D341Med (cell line): ENCODE results near the gene TTC32.

Source experiments
- DNase-seq: peaks from one replicate; pipeline ENCODE4 v3.0.0; 2012; ENCODE audit warnings: low spot score

The TTC32 gene

GRCh38 chr2:19876751-19877150 lies 25.0 kb downstream of the TTC32 start:
- DNase-seq = no peak

- DNase-seq = no peak
Measured at GRCh38 chr2:19875280-19875679, 26.5 kb downstream of the TTC32 start.

GRCh38 chr2:19874726-19875125 lies 27.1 kb downstream of the TTC32 start:
- DNase-seq = no peak

GRCh38 chr2:19873014-19873413 lies 28.8 kb downstream of the TTC32 start:
- DNase-seq = no peak

- DNase-seq = no peak
Measured at GRCh38 chr2:19872302-19872701, 29.5 kb downstream of the TTC32 start.

GRCh38 chr2:19871836-19872235 lies 29.9 kb downstream of the TTC32 start:
- DNase-seq = no peak

- DNase-seq = no peak
Measured at GRCh38 chr2:19870792-19871191, 31.0 kb downstream of the TTC32 start.

- no peak for DNase-seq
Measured at GRCh38 chr2:19868701-19869580, 32.8 kb downstream of the TTC32 start.

- DNase-seq = no peak
Measured at GRCh38 chr2:19868224-19868623, 33.6 kb downstream of the TTC32 start.

- no peak for DNase-seq
Measured at GRCh38 chr2:19866771-19867170, 35.0 kb downstream of the TTC32 start.

- no peak for DNase-seq
Measured at GRCh38 chr2:19865151-19865550, 36.6 kb downstream of the TTC32 start.

- DNase-seq = no peak
Measured at GRCh38 chr2:19864381-19864780, 37.4 kb downstream of the TTC32 start.

- DNase-seq = peak; percentile 84
Measured at GRCh38 chr2:19863303-19864041, 38.3 kb downstream of the TTC32 start.

GRCh38 chr2:19861813-19862212 lies 40.0 kb downstream of the TTC32 start:
- no peak for DNase-seq

- no peak for DNase-seq
Measured at GRCh38 chr2:19860022-19860421, 41.8 kb downstream of the TTC32 start.

GRCh38 chr2:19859565-19859964 lies 42.2 kb downstream of the TTC32 start:
- no peak for DNase-seq

- no peak for DNase-seq
Measured at GRCh38 chr2:19857806-19858205, 44.0 kb downstream of the TTC32 start.

GRCh38 chr2:19857100-19857499 lies 44.7 kb downstream of the TTC32 start:
- DNase-seq = no peak

GRCh38 chr2:19855542-19856431 lies 46.0 kb downstream of the TTC32 start:
- no peak for DNase-seq

- no peak for DNase-seq
Measured at GRCh38 chr2:19854596-19855541, 46.9 kb downstream of the TTC32 start.

- no peak for DNase-seq
Measured at GRCh38 chr2:19851116-19851695, 50.6 kb downstream of the TTC32 start.
